ENCODE measurements around the gene KLHL5. TPM values are rescaled to one million over a fixed set of nuclear protein-coding genes. Genes with fewer than 3 reads are reported as not detected.

The KLHL5 gene
- polyA plus RNA-seq, 3 donors = 16.7 to 32.2 (median 23.3) TPM

DNA sequence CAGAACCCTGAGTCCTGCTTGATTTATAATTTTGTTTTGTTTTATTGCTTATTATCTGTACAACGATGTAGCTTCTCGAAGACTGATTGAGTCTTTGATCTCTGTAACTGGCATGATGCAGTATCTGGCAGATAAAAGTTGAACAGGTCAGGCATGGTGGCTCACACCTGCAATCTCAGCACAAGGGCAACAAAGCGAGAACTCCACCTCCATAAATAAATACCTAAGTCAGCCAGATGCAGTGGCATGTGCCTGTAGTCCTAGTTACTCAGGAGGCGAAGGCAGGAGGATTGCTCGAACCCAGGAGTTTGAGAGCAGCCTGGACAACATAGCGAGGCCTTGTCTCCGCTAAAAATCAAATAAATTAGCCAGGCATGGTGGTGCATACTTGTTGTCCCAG lies 104.6 kb downstream of the KLHL5 start:
- Histone ChIP-seq H3K4me3 (replicated peaks in 1 of 3; ENCODE audit: low read depth in 2 of 3, low read length in 3 of 3) (no peak overlapping the region), H3K9ac (ENCODE audit: insufficient read depth, low read length, poor library complexity, severe bottlenecking) (no peak overlapping the region), H4K20me1 (ENCODE audit: insufficient read depth, low read length) (no peaks in the 10 kb centered on the region), H3K27me3 (ENCODE audit: control insufficient read depth in 2 of 2, insufficient read depth in 2 of 2, low read length in 2 of 2) (no peaks in the 10 kb centered on the region), H3K4me2 (replicated peaks; ENCODE audit: extremely low read depth, low read length, poor library complexity, severe bottlenecking) (no peak overlapping the region), H2AFZ (ENCODE audit: insufficient read depth, low read depth, low read length, poor library complexity, severe bottlenecking) (no peak overlapping the region), H3K4me1 (ENCODE audit: control insufficient read depth in 1 of 2, insufficient read depth in 2 of 2, low read length in 2 of 2) (no peaks in the 10 kb centered on the region), H3K36me3 (replicated peaks in 1 of 2; ENCODE audit: control insufficient read depth in 1 of 2, insufficient read depth in 2 of 2, low read length in 2 of 2) (no peaks in the 10 kb centered on the region), H3K79me2 (ENCODE audit: insufficient read depth, low read length) (no peaks in the 10 kb centered on the region), H3K9me3 (replicated peaks in 1 of 2; ENCODE audit: control insufficient read depth in 1 of 2, insufficient read depth in 1 of 2, low read length in 2 of 2) (peaks cover 8 to 18% of the 10 kb centered on the region in 2 donors), H3K27ac (ENCODE audit: low read depth in 1 of 2, low read length in 2 of 2) (no peak overlapping the region)
- intact Hi-C loops (cut with micrococcal nuclease) = no loop called here
- peaks cover 10% of the 10 kb centered on the region for H3K4me1 Mint-ChIP-seq
- H3K36me3 Mint-ChIP-seq = no peaks in the 10 kb centered on the region
- H3K27me3 Mint-ChIP-seq (ENCODE audit: low read depth in 3 of 3) = peaks cover 0 to 5% (median 2%) of the 10 kb centered on the region in 3 donors
- no peak for DNase-seq
- no peak overlapping the region for H3K4me3 Mint-ChIP-seq
- TF ChIP-seq, protein P1, sequence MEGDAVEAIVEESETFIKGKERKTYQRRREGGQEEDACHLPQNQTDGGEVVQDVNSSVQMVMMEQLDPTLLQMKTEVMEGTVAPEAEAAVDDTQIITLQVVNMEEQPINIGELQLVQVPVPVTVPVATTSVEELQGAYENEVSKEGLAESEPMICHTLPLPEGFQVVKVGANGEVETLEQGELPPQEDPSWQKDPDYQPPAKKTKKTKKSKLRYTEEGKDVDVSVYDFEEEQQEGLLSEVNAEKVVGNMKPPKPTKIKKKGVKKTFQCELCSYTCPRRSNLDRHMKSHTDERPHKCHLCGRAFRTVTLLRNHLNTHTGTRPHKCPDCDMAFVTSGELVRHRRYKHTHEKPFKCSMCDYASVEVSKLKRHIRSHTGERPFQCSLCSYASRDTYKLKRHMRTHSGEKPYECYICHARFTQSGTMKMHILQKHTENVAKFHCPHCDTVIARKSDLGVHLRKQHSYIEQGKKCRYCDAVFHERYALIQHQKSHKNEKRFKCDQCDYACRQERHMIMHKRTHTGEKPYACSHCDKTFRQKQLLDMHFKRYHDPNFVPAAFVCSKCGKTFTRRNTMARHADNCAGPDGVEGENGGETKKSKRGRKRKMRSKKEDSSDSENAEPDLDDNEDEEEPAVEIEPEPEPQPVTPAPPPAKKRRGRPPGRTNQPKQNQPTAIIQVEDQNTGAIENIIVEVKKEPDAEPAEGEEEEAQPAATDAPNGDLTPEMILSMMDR (IDR thresholded peaks at IDR 0.05) = no peak
- 99% methylated on average over 7 of the region's 7 CpGs for WGBS (ENCODE audit: insufficient coverage)
- H3K9me3 Mint-ChIP-seq = peaks cover 13 to 19% (median 16%) of the 10 kb centered on the region in 7 donors
- H3K27ac Mint-ChIP-seq = peak overlapping the region in 1 of 7 donors; percentile 6

GRCh38 chr4:39169426-39169825 lies 107.4 kb downstream of the KLHL5 start:
- Histone ChIP-seq H3K9me3 (replicated peaks in 1 of 2; ENCODE audit: control insufficient read depth in 1 of 2, insufficient read depth in 1 of 2, low read length in 2 of 2) (peaks cover 8 to 18% of the 10 kb centered on the region in 2 donors), H4K20me1 (ENCODE audit: insufficient read depth, low read length) (no peaks in the 10 kb centered on the region), H2AFZ (ENCODE audit: insufficient read depth, low read depth, low read length, poor library complexity, severe bottlenecking) (no peak overlapping the region), H3K4me1 (ENCODE audit: control insufficient read depth in 1 of 2, insufficient read depth in 2 of 2, low read length in 2 of 2) (no peaks in the 10 kb centered on the region), H3K27ac (ENCODE audit: low read depth in 1 of 2, low read length in 2 of 2) (no peak overlapping the region), H3K9ac (ENCODE audit: insufficient read depth, low read length, poor library complexity, severe bottlenecking) (no peak overlapping the region), H3K4me2 (replicated peaks; ENCODE audit: extremely low read depth, low read length, poor library complexity, severe bottlenecking) (no peak overlapping the region), H3K79me2 (ENCODE audit: insufficient read depth, low read length) (no peaks in the 10 kb centered on the region), H3K27me3 (ENCODE audit: control insufficient read depth in 2 of 2, insufficient read depth in 2 of 2, low read length in 2 of 2) (no peaks in the 10 kb centered on the region), H3K4me3 (replicated peaks in 1 of 3; ENCODE audit: low read depth in 2 of 3, low read length in 3 of 3) (no peak overlapping the region), H3K36me3 (replicated peaks in 1 of 2; ENCODE audit: control insufficient read depth in 1 of 2, insufficient read depth in 2 of 2, low read length in 2 of 2) (no peaks in the 10 kb centered on the region)
- Mint-ChIP-seq H3K36me3 (no peaks in the 10 kb centered on the region), H3K9me3 (peaks cover 13 to 26% (median 16%) of the 10 kb centered on the region in 7 donors), H3K27ac (peak overlapping the region in 1 of 7 donors; percentile 63), H3K4me3 (no peak overlapping the region), H3K4me1 (peaks cover 10% of the 10 kb centered on the region), H3K27me3 (ENCODE audit: low read depth in 3 of 3) (peaks cover 0 to 5% (median 3%) of the 10 kb centered on the region in 3 donors)
- TF ChIP-seq, protein P1 (IDR thresholded peaks at IDR 0.05) = no peak
- DNase-seq = no peak
- WGBS (ENCODE audit: insufficient coverage) = 67% methylated on average over 1 of the region's 3 CpGs
- intact Hi-C loops (cut with micrococcal nuclease) = no loop called here

All from CD14-positive monocyte (primary cell).